BJ (cell line): ENCODE results near the gene METTL8. TPM values are rescaled to one million over a fixed set of nuclear protein-coding genes. Genes with fewer than 3 reads are reported as not detected.

Experiments
- CTCF ChIA-PET: fragments of 350-600 bp; formaldehyde crosslinking; extraction: SDS; loops from one replicate; lab custom pipeline; 2021; ENCODE audit warnings: antibody characterized with exemption, inconsistent platforms; lab: Yijun Ruan, JAX
- POLR2A ChIA-PET: fragments of 300-600 bp; sonication (Branson Sonifier 250); formaldehyde crosslinking; extraction: SDS; loops from one replicate; lab custom pipeline; 2021; ENCODE audit warnings: antibody characterized with exemption; lab: Charles Lee
- DNase-seq: peaks from one replicate; pipeline ENCODE4 v3.0.0-alpha.2; 2011; ENCODE audit warnings: low read depth
- H3K27me3 ChIP-seq: 2 replicates; pipeline ENCODE4 v1.6.0; 2011; ENCODE audit warnings: low read length; ENCODE audit not compliant: control insufficient read depth, insufficient read depth
- H3K36me3 ChIP-seq: 2 replicates; pipeline ENCODE4 v1.5.1; 2011; ENCODE audit warnings: low read length; ENCODE audit not compliant: control insufficient read depth, insufficient read depth
- H3K4me3 ChIP-seq: 2 replicates; pipeline ENCODE4 v1.5.1; 2011; ENCODE audit warnings: low read depth, mild to moderate bottlenecking, control low read depth, low read length
- CTCF ChIP-seq: IDR thresholded peaks from 2 replicates; pipeline ENCODE4 v1.5.1; 2011; ENCODE audit warnings: low read depth, mild to moderate bottlenecking, control low read depth, inconsistent platforms, low read length, moderate library complexity; ENCODE audit not compliant: insufficient read depth
- polyA plus RNA-seq: library from polyadenylated mRNA; depleted of rRNA; stranded (reverse); fragments of >200 nt; gene quantifications from 2 replicates; pipeline ENCODE4 v1.2.3, GENCODE V29; 2011

Gene METTL8
- polyA plus RNA-seq, 1 experiment = 5.4 TPM

- no peaks in the 10 kb centered on the region for H3K36me3 ChIP-seq
- CTCF ChIA-PET = interaction anchor here (1.1 to 1.5 kb wide), 4 partner anchors 8 to 68 kb away, joined by 3 to 7 read pairs (median 4); no protein-coding TSS in a partner anchor
- POLR2A ChIA-PET = no interaction called here
- no peak for DNase-seq
- no peak for TF ChIP-seq CTCF
- no peak overlapping the region for H3K4me3 ChIP-seq
- no peaks in the 10 kb centered on the region for H3K27me3 ChIP-seq
These were observed 85.7 kb downstream of the METTL8 start for GRCh38 chr2:171348056-171348455.

- no peak for TF ChIP-seq CTCF
- no peak overlapping the region for H3K4me3 ChIP-seq
- POLR2A ChIA-PET = no interaction called here
- no peaks in the 10 kb centered on the region for H3K27me3 ChIP-seq
- no peaks in the 10 kb centered on the region for H3K36me3 ChIP-seq
- peak; percentile 95 for DNase-seq
- CTCF ChIA-PET = interaction anchor here (1.1 to 1.5 kb wide), 4 partner anchors 9 to 69 kb away, joined by 3 to 7 read pairs (median 4); no protein-coding TSS in a partner anchor
These were observed 86.2 kb downstream of the METTL8 start for GRCh38 chr2:171347591-171348032.

- Histone ChIP-seq H3K36me3 (no peaks in the 10 kb centered on the region), H3K27me3 (no peaks in the 10 kb centered on the region), H3K4me3 (no peak overlapping the region)
- no peak for TF ChIP-seq CTCF
- peak; percentile 4 for DNase-seq
- POLR2A ChIA-PET = no interaction called here
- CTCF ChIA-PET = interaction anchor here (1.3 to 1.5 kb wide), 3 partner anchors 9 to 69 kb away, joined by 4 to 7 read pairs (median 5); no protein-coding TSS in a partner anchor
These were observed 86.8 kb downstream of the METTL8 start for GRCh38 chr2:171346723-171347557.

DNA sequence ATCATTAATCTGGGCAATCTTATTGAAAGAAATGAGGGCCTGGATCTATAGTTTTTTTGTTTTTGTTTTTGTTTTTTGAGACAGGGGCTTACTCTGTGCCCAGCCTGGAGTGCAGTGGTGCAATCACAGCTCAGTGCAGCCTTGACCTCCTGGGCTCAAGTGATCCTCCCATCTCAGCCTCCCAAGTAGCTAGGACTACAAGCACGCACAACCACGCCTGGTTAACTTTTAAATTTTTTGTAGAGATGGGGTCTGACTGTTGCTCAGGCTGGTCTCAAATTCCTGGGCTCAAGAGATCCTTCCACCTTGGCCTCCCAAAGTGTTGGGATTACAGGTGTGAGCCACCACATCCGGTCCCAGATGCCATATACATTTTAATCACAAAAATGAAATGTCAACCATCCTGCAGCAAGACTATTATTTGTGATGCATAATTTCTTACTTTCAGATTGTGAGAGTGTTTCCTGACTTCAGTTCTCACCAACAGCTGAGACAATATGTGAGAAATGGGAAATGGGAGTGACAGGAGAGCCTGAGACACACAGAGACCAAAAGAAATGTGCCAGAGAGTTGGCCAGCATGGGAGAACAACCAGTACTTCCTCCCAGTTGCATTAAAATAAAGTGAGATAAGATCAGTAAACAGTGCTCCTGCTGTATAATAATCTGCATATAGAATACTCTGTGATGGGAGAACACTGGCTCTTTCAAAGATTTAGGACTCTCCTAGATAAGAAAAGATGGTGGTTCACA lies 87.6 kb downstream of the METTL8 start:
- CTCF ChIA-PET = interaction anchor here (1.1 to 1.2 kb wide), 2 partner anchors 21 to 47 kb away, joined by 3 read pairs; no protein-coding TSS in a partner anchor
- H3K4me3 ChIP-seq = no peak overlapping the region
- H3K27me3 ChIP-seq = no peaks in the 10 kb centered on the region
- TF ChIP-seq CTCF = no peak
- no peaks in the 10 kb centered on the region for H3K36me3 ChIP-seq
- POLR2A ChIA-PET = no interaction called here
- no peak for DNase-seq

DNA sequence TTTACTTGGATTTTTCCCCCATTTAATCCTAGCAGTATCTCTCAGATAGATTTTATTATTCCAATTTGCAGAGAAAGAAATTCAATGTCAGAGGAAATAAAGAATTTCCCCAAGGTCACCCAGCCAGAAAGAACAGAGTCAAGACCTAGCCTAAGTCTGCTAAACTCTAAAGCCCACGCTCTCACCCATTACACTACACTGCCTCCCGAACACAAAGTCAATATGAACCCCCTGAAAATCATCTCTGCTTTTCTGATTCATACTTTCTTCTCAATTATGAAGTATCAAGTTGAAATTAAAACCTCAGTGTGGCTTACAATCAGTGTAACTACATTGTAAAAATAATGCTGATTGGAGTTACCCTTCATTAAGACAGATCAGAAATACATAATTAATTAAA lies 89.6 kb downstream of the METTL8 start:
- no peak for DNase-seq
- Histone ChIP-seq H3K4me3 (no peak overlapping the region), H3K27me3 (no peaks in the 10 kb centered on the region), H3K36me3 (no peaks in the 10 kb centered on the region)
- ChIA-PET CTCF (interaction anchor here (1.5 kb wide), 1 partner anchor 17 kb away, joined by 3 read pairs; no protein-coding TSS in a partner anchor), POLR2A (no interaction called here)
- TF ChIP-seq CTCF = no peak
